Umbilical cord (tissue), 2 donors: ENCODE measurements around the gene LNX2. TPM values are rescaled to one million over a fixed set of nuclear protein-coding genes. Genes with fewer than 3 reads are reported as not detected.

Source experiments
- DNase-seq: peaks from one replicate; pipeline ENCODE4 v3.0.0-alpha.2; 2015; ENCODE audit warnings: low spot score
- total RNA-seq: library from RNA; depleted of rRNA; stranded (reverse); fragments of >200 nt; gene quantifications from one replicate; pipeline ENCODE4 v1.2.3, GENCODE V29; 2014; ENCODE audit warnings: low replicate concordance; ENCODE audit not compliant: insufficient read depth

The LNX2 gene
- total RNA-seq, 1 donor from 2014 or later = 5.3 TPM

DNA sequence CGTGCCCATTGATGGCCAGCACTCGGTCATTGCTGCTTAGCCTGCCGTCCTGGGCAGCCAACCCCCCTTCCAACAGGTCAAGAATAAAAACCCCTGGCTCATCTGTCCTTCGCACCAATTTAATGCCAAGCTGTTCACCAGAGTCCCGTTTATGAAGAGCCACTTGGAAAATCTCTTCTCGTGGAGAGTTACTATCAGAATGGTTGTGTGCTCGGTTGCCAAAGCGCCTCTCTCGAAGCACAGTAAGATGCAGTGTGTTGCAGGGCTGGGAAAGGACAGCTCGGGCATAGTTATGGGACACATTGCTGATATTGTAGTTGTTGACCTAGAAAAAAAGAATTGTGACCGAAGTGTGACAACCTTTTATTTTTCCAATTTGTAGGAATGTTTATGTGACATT is 57.9 kb downstream of the LNX2 start:
- no peak for DNase-seq

DNA sequence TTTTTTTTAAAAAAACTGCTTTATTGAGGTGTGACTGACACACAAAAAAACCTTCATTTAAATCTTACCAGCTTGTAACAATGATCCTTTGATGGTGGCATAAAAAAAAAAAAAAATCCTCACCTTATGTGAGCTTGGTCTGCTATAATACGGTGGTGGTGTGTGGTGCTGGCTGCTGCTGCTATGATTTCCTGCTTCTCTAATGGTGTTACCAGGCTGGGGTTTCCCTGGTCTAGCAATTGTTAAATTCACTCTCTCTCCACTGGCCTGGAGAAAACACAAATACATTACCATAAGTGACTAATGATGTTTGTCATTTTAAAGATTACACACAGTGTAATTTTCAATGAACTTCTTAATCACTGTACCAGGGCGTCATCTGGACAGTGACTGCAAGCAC is 60.6 kb downstream of the LNX2 start:
- no peak for DNase-seq

DNA sequence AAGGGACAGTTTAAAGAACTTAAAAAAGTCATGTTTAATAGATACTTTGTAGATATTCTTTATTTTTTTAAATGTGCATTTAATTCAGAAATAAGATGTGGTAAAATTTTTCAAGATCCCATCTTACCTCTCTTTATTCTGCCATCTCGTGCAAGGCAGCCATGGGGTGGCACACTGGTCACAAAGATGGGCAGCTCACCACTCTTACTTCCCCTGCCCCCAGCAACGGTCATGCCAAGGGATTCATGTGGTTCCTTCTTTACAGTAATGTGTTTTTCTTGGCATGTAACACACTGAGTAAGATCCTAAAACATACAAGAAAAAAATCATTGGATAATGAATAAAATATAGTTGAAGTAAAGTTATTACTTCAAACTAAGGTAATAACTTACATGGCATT is 64.2 kb downstream of the LNX2 start:
- peak; percentile 12 for DNase-seq

DNA sequence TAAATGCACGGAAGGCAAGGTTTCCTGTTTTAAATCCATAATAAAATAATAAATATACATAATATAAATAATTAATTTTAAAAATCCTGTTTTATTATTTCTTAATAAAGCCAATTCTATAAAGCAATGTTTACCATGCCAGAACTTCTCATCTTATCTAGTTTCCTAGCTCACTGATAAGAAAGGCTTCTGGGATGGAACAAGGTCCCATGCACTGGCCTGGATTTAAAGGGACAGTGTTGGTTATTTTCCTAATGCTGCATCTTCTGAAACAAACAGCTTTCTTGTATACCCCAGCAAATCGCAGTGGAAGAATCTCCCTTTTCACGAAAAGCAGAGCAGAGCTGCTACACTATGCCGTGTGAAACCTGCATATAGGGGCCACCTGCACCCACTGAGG is 68.8 kb downstream of the LNX2 start:
- DNase-seq = peak; percentile 59

DNA sequence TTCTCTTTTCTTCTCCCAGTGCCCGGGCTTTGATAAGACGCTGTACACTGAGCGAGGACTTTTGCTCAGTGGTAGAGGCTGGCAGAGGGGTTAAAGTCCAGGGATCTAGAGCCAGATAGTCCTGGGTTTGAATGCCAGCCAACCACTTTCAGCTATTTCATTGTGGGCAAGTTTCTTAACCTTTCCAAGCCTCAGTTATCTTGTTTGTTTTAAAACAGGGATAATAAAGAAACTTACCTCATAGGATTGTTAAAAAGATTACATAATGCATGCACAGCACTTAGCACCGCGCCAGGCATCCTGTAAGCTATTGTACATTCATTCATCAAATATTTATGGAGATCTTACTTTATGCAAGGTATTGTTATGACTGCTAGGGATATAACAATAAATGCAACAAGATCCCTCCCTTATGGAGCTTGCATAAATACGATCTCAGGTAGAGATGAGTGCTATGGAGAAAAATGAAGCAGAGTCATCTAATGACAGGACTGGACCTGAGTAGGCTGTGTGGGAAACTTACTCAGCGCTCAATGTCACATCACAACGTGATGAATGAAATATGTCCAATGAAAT is 70.8 kb downstream of the LNX2 start:
- DNase-seq = no peak

DNA sequence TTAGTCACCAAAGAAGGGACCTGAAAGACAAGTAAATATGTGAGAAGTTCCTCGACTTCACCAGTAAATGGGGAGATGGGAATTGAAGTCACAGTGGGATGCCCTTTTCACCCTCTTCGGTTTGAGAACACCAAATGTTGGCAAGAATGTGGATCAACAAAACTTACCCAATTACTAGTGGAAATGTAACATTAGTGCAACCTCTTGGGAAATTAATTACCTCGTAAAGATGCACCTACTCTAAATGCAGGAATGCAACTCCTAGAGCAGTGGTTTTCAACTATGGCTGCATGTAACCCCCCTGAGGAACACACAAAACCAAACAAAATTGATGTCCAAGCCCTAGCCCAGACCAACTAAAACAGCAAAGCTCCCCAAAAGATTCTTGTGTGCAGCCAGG is 78.1 kb downstream of the LNX2 start:
- DNase-seq = no peak

DNA sequence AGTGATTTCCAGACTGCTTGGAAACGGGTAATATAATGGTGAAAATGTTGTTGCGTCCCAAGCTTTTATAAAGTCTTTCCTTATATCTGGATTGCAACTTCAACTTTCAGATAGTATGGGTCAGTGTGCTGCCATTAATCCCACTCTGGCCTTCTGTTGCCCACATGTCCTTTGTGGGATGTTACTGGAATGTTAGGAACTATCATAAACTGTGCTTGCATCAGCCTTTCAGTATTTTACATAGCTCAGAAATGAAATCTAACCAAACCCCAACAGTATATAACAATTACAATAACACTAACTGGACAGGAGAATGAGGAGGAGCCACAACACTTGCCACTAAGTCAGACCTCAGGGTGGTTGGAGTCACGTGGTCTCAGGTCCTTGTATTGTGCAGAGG is 78.9 kb downstream of the LNX2 start:
- DNase-seq = peak; percentile 59

DNA sequence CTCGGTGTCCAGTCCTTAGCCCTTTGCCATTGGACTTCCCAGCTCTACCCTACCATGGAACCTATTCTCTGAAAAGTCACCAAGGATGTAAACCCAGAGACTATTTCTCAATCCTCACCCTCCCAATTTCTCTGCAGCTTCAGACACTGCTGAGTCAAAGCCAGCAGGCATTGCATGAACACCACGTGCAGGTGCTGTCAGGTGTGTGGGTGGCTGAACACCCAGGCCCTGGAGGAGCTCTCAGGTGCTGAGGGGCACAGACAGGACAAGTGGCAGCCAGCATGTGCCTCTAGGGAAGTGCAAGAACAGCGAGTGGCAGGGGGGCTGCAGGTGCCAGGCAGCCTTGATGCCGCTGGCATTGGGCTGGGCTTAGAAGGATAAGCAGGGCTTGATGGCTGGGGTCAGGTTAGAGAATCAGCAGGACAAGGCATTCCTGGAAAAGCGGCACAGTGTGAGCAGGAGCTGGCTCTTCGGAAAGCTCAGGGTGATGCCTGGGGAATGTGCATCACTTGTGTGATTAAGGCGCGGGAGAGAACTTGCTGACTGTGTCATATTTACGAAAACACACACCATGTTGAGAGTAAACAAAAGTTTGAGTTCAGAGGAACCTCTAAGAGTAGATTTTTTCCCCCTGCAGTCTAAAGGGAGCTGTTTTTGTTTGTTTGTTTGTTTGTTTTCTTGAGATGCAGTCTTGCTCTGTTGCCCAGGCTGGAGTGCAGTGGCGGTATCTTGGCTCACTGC is 83.8 kb downstream of the LNX2 start:
- DNase-seq = no peak

DNA sequence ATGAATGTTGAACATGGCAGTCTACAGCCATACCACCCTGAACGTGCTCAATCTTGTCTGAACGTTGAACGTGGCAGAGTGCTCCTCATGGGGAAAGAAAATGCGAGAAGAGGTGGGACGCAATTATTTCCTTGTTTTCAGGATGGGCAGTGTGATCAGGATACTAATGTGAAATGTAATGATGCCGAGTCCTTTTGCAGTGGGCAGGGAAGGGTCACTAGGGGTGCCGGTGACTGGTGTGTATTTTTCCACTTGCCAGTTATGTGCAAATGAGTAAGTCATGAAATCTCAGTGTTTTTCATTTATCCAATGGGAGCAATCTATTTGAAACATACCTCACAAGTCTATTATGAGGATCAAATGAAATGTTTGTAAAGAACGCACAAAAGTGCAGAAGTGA is 84.8 kb downstream of the LNX2 start:
- DNase-seq = no peak

DNA sequence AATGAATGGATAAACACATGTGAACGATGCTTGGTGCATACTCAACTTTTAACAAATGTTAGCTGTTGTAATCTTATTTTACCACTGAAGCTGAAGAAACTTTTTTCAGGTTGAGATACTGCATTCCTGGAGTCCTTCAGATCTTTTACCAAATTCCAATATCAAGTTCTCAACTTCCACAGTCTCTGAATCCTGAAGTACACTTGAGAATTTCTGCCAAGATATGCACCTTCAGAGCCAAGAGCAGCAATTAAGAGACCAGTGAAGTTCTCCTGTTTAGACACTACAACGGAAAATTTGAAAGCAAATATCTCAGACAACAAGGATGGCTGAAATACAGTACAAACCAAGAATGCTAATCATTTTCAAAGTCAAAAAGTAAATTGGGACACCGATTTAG is 85.3 kb downstream of the LNX2 start:
- no peak for DNase-seq

DNA sequence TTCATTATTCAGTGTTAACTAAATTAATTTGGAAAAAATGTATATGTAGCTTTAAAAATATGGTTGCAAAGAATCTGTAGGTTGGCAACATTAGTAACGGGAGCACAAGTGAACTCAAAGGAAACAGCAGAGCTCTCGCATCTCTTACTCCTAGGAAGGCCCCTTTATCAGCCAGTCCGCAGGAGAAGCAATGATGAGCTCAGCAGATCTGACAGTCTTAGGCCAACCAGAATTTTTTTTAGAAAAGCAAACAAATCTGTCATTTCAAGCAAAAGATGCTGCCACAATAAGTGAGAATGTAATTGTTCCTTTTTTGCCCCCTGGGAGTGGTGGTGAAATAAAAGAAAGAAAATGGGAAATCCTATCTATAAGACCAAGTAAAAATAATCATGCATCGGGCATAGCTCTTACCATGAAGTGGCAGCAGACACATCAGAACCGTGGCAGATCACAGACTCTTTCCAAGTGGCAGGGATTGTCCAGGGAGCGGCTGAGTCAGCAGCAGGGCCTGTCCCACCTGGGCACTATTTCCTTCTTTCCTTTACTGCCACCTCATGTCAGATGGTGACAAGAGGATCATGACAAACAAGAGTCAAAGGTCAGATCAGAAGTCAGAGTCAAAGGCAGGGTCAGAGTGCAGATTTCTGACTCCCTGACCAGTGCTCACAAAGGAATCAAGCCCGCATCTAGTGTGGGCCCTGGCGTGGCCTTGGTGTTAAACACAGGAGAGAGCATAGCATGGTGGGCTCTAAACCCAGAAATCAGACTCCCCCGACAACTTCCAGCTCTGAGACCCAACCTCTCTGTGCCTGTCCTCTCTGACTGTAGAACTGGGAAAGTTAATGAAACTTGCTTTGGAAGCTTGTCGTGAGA is 86.0 kb downstream of the LNX2 start:
- peak; percentile 27 for DNase-seq

DNA sequence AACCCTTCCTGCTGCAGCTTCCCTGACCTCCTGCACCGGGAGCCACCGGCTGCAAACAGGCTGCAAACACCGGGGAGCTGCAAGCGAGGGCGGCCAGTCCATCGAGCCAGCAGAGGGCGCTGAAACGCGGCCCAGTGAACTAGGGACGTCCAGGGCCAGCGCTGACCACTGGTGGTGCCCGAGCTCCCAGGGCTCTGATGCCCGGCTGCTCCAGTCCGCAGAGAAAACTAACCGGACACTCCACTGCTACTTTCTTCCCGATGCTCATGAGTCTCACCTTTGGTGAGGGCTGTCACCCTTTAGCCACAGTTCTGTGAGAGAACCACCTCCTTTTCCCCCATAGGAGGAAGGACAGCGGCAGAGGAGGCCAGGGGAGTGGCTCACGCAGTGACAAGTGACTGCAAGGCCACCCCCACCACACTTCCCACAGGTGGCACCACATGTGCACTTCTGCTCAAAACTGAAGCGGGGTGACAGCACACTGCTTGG is 87.1 kb downstream of the LNX2 start:
- peak; percentile 62 for DNase-seq

DNA sequence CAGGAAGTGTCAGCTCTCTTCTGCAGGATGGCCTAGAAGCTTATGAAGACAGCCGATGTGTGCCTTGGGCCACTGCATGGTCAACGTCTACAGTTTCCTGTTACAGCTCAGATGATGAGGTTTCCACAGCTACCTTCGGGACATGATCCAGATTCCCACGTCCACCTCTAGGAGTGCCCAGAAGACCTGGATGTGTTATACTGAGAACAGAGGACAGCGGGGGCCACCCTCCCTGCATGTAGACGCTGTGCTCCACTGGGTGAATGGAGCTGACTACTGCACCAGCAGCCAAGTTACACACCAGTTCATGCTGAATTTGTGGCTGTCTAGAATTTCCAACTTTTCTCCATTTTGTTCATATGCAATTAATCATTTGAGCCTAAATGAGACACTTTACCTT is 91.4 kb downstream of the LNX2 start:
- DNase-seq = no peak

DNA sequence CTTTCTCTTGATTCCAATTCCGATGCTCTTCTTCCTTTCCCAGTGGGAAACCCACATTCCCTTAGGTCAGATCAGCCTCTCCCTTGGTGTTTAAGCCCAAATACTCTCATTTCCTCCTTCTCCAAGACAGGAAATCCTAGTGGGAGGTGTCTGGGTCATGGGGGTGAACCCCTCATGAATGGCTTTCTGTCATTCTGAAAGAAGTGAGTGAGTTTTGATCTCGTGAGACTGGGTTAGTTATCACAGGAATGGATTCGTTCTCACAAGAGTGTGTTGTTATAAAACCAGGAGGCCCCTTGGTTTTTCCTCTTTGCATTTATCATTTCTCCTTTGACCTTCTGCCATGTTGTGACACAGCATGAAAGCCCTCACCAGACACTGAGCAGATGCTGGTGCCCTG is 93.8 kb downstream of the LNX2 start:
- DNase-seq = no peak

DNA sequence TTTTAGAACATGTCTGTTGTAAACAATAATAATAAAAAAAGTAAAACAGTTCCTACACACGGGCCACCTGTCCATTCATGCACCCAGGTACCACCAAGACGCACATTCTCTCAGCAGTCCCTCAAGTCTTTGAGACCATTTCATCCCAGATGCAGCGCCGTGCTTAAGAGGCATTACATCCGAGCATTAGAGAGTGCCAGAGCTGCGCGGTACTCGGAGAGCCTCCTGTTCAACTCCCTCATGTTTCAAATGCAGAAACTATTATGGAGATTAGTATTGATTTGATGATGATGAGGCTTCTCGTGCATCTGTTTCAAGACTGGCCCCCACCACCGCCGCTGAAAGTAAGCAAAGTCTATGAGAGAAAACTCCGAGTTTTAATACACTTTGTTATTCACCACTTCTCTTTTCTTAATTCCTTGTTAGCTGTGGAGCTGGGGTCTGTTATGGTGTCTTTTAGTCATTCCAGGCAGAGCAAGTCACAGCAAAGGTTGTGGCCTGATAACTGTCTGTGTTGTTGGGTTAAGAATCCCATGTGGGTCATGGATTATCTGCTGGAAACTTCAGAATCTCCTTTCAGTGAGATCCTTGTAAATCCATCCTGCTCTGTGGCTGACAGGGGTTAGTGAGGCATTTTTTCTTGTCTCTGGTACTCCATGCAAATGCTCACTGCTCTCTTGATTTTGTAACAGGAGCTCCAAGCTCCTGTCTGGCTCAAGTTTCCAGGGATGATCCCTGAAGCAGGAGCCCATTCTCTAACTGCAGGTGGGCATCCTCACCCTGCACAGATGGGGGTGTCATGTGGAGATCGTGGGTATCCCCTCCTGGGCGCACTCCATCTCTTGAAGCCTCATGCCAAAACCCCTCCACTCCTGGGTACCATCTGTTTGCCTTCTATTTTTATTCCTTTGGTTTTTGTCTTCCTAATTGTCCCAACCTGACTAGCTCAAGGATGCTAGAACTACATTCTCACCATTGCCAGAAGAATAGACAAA is 95.1 kb downstream of the LNX2 start:
- DNase-seq = peak; percentile 54

DNA sequence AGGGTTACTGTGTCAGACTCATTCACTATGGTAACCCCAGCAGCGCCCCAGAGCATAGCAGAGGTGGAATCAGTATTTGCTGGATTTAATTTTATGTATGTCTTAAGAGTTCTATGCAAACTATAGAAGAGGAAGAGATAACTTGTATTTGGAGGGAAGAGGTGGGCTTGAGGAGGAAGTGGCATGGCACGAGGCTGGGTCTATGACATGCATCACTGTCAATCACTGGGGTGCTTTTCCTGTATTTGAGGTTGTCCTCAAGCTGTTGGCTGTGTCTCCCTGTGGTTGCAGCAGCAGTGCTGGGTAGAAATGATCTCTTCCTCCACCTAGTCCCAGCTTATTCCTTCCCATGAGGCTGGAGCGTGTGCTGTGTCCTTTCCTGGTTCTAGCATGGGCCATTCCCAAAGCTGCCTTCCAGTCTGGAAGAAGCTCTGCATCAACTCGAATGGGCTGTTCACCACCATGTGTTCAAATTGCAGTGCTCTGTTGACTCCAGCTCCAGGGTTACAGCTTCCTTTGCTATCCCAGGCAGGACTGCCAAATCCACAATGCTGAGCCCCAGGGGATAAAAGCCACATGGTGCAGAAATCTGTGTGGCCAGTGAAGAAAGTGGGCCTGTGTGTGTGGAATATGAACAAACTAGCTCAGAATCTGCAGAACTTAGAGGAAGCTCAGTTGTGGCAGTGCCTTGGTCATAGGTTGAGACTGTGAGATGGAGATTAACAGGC is 96.8 kb downstream of the LNX2 start:
- DNase-seq = no peak

DNA sequence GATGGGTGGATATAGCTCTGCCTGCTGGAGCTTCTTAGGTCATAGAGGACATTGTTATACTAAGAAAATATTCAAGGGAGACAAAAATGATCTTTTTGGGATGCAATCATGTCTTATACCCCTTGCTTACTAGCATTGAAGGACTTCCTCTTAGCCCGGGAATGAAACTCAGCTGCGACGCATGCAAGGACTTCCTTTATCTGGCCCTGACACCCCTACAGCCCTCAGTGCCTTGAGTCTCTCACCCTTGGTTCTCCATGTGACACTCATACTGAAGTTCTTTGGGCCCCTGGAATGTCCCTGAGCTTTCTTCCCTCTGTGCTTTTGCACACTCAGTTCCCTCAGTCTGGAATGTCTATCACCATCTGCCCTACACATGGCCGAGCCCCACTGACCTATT is 97.5 kb downstream of the LNX2 start:
- no peak for DNase-seq

DNA sequence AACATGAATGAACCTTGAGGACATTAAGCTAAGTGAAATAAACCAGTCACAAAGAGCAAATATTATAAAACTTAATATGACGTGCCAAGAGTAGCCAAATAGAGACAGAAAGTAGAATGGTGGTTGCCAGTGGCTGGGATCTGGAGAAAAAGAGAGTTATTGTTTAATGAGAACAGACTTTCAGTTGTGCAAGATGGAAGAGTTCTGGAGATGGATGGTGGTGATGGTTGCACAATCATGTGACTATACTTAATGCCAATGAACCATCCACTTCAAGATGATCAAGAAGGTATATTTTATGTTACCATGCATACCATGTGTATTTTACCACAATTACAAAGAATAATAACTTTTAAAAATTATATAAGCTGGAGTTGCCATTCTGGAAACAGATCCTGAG is 104.2 kb downstream of the LNX2 start:
- DNase-seq = no peak

DNA sequence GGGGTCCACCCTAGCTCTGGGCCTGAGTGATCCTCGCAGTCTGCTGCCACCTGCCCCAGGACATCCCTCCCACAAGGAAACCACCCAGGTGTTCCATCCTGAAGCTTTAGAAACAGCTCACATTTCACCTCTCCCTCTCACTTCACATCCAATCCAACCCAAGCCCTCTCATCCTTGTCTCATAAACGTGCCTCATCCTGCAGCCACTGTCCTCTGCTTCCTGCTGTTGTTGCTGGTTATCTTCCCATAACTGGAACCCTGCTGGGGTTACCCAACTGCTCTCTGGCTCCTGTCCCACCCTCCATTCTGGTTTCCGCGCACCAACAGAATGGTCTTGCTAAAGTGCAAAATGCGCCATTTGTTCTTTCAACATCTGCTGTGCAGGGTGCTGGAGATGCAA is 110.2 kb downstream of the LNX2 start:
- DNase-seq = no peak

DNA sequence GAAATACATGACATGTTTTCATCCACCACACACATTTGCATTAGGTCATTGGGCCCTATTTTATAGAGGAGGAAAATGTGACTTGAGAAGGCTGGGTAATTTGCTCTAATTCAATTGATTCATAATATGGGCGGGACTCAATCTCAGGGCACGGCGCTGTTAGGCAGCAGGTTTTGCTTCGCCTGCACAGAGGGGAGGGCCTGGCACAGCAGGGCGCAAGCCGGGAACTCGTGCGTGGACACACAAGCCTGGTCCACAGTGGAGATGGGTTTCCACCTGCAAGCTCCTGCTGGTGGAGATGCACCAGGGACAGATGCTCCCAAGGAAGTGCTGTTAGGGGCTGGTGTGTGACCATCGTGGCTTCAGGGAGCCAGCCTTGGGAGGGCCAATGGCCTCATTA is 111.5 kb downstream of the LNX2 start:
- DNase-seq = no peak

DNA sequence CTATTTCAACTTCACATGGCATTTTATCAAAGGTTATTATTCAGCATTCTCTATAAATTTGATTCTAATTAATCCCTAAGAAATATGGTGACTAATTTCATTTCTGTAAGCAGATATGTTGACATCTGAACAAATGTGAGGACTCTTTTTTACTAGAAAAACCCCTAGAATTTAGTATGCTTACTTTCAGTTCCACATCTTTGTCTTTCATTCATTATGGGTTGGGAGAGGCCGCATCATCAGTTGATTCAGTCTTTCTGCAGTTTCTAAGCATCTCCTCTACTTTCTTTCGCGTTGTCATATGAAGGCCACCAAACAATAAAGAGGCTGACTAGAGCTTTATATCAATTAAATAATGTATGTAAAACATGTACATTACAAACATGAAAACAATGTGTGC is 114.5 kb downstream of the LNX2 start:
- no peak for DNase-seq
